ENCODE results near the gene EHD4.

EHD4 gene

GRCh38 chr15:41994772-41995475, 22.6 kb upstream of the EHD4 start:
- FAIRE-seq, result no peak

- no peak for FAIRE-seq
These were observed 21.9 kb upstream of the EHD4 start for GRCh38 chr15:41994171-41994650.

GRCh38 chr15:41993472-41994170, 21.3 kb upstream of the EHD4 start:
- no peak for FAIRE-seq

- FAIRE-seq, result no peak
These were observed 20.4 kb upstream of the EHD4 start for GRCh38 chr15:41992803-41993190.

- no peak for FAIRE-seq
These were observed 19.9 kb upstream of the EHD4 start for GRCh38 chr15:41992151-41992802.

- FAIRE-seq, result no peak
These were observed 18.3 kb upstream of the EHD4 start for GRCh38 chr15:41990691-41991090.

- FAIRE-seq, result no peak
These were observed 17.9 kb upstream of the EHD4 start for GRCh38 chr15:41990243-41990605.

GRCh38 chr15:41989573-41990242, 17.4 kb upstream of the EHD4 start:
- no peak for FAIRE-seq

- no peak for FAIRE-seq
These were observed 16.7 kb upstream of the EHD4 start for GRCh38 chr15:41988896-41989572.

- no peak for FAIRE-seq
These were observed 15.5 kb upstream of the EHD4 start for GRCh38 chr15:41987925-41988275.

GRCh38 chr15:41987246-41987924, 15.0 kb upstream of the EHD4 start:
- no peak for FAIRE-seq

GRCh38 chr15:41985236-41986160, 13.1 kb upstream of the EHD4 start:
- FAIRE-seq, result no peak

- no peak for FAIRE-seq
These were observed 12.3 kb upstream of the EHD4 start for GRCh38 chr15:41984622-41985021.

GRCh38 chr15:41983621-41984571, 11.5 kb upstream of the EHD4 start:
- no peak for FAIRE-seq

GRCh38 chr15:41983221-41983620, 10.9 kb upstream of the EHD4 start:
- no peak for FAIRE-seq

GRCh38 chr15:41982133-41982930, 10.0 kb upstream of the EHD4 start:
- FAIRE-seq, result no peak

GRCh38 chr15:41981371-41982132, 9.2 kb upstream of the EHD4 start:
- no peak for FAIRE-seq

- FAIRE-seq, result no peak
These were observed 8.4 kb upstream of the EHD4 start for GRCh38 chr15:41980654-41981323.

All from colon (tissue), 2 donors.